ENCODE data around the gene MVB12B.

MVB12B gene

DNA sequence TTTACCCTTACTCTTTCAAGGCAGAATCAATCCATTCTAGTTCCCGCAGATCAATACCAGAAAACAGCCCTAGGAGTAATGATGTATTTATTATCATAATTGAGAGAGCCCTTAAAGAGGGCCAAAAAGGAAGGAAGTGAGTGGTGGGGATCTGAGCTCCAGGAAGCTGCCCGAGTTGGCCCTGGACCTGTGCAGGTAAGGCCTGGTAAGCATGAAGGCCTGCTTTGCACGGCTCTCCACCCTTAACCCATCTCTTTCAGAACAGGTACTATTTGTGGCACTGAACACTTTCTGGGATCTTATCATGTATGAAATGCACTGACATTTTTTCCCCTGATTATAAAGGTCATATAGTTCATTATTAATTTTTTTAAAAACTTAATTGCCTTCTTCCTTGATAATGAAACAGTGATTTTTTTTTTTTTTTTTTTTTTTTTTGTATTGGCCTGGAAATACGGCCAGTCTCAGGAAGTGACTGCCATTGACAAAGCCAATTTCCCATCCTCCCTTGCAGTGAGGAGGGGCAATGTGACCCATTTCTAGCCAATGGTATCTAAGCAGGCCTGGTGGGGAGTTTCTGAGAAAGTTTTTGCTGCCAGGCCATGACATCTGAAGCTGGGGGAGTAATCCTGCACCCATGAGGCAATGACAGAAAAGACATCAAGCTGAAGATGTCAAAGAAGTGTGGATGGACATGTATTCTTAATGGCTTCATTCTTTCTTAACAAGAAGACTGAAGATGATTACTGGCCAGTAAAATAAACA, 6.3 kb upstream of the MVB12B start:
- TF ChIP-seq, protein P1, sequence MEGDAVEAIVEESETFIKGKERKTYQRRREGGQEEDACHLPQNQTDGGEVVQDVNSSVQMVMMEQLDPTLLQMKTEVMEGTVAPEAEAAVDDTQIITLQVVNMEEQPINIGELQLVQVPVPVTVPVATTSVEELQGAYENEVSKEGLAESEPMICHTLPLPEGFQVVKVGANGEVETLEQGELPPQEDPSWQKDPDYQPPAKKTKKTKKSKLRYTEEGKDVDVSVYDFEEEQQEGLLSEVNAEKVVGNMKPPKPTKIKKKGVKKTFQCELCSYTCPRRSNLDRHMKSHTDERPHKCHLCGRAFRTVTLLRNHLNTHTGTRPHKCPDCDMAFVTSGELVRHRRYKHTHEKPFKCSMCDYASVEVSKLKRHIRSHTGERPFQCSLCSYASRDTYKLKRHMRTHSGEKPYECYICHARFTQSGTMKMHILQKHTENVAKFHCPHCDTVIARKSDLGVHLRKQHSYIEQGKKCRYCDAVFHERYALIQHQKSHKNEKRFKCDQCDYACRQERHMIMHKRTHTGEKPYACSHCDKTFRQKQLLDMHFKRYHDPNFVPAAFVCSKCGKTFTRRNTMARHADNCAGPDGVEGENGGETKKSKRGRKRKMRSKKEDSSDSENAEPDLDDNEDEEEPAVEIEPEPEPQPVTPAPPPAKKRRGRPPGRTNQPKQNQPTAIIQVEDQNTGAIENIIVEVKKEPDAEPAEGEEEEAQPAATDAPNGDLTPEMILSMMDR (IDR thresholded peaks at IDR 0.05): no peak
- no peak for DNase-seq (ENCODE audit: low spot score)
- Histone ChIP-seq H3K4me3 (no peak overlapping the region), H3K27ac (no peak overlapping the region)

DNA sequence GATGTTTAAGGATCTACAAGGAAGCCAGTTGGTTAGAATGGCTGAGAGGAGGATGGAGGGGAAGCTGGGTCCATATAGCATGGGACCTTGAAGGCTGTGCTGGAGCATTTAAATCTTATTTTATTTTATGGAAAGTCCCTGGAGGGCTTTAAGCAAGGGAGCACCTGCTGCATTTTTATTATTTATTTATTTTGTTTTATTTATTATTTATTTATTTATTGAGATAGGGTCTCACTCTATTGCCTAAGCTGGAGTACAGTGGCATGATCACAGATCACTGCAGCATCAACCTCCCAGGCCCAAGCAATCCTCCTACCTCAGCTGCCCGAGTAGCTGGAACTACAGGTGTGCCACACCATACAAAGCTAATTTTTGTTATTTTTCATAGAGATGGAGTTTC, 4.9 kb upstream of the MVB12B start:
- TF ChIP-seq, protein P1 (IDR thresholded peaks at IDR 0.05): no peak
- Histone ChIP-seq H3K4me3 (no peak overlapping the region), H3K27ac (no peak overlapping the region)
- DNase-seq (ENCODE audit: low spot score): no peak

DNA sequence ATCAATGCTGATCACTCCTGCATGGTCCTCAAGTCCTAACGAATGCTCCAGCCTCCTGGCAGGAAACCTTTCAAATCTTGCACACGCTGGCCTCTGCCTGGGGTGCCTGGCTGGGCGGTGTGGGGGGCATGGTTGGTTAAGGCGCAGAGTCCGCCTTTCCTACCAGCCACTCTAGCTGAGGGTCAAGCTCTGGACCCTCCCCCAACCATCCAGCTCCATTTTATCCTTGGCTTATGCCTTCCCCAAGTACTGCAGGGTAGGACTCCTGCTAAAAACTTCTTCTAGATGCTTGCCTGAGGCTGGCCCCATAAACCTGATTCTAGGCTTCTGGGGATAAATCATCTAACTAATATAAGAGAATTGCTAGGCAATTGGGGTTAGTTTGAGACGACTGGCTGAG, 808 bp upstream of the MVB12B start:
- Histone ChIP-seq H3K27ac (peak overlapping the region; percentile 84 to 90), H3K4me3 (peak overlapping the region; percentile 93)
- DNase-seq (ENCODE audit: low spot score): peak; percentile 64
- TF ChIP-seq, protein P1 (IDR thresholded peaks at IDR 0.05): no peak

DNA sequence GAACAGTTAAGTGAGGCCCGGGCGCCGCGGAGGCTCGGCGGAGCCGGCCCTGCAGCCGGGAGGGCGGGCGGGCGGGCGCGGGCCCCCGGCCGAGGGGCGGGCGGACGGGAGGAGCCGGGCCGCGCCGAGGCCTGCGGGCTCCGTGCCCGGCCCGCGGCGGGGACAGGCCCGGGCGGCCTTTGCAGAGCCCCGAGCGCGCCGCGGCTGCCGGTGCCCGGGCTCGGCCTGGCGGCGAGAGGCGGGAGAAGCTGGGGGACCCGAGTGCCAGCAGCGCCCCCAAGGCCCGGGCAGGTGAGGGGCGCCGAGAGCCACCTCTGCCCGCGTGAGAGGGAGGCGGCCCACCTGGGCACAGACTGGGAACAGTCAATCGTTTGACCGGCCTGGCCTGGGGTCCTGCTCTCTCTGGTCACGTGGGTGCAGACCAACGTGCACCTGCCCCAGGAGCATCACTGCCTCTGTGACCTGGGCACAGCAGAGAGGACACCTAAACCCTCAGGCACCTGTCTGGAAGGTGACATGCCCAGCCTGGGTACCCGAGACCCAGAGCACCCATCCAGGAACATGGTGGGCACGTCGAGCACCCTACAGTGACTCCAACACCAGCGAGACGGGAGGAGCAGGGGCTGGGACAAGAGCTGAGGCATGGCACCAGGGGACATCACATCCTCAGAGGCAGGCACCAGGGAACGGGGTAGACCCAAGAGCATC, 531 bp downstream of the MVB12B start:
- TF ChIP-seq, protein P1 (IDR thresholded peaks at IDR 0.05): no peak
- Histone ChIP-seq H3K4me3 (peak overlapping the region; percentile 93), H3K27ac (peak overlapping the region; percentile 25 to 90)
- peak; percentile 75 for DNase-seq (ENCODE audit: low spot score)

DNA sequence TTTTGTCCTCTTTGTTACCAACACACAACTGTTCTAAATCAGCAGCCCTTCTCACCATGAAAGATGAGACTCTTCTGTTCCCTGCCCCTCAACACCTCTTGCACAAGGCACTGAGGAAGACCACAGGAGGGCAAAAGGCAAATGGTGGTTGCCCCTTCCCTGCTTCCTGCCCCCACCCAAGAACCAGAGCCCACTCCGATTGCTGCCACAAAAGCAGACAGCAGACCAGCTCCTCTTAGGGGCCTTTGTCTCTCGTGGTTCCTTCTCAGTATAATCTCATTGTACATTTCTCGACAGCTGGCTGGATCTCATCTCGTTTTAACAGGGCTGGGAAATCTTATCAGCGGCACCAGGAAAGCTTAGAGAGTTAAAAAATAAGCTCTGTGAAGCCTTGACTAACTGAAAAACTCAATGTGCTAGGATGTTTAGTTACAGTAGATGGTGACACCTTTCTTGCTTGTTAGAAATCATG, 1.1 kb downstream of the MVB12B start:
- no peak for DNase-seq (ENCODE audit: low spot score)
- TF ChIP-seq, protein P1 (IDR thresholded peaks at IDR 0.05): no peak
- Histone ChIP-seq H3K4me3 (peak overlapping the region; percentile 93), H3K27ac (peak overlapping the region; percentile 25 to 90)

DNA sequence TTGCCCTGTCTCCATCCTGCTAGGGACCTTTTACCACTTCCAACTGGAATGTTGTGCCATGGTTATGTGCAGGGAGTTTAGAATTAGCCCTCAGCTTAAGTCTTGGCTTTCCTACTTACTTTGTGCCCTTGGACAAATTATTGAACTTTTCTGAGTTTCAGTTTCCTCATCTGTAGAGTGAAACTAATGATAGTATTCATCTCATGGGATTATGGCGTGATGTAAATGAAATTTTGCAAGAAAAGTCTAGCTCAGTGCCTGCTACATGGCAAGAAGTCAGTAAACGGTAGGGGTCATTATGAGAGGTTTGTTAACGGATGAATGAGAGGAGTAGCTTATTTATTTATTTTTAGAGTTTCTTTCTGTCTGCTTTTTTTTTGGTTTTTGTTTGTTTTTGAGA, 1.8 kb downstream of the MVB12B start:
- TF ChIP-seq, protein P1 (IDR thresholded peaks at IDR 0.05): no peak
- peak overlapping the region in 1 of 2 donors; percentile 90 for H3K27ac ChIP-seq
- peak overlapping the region; percentile 93 for H3K4me3 ChIP-seq
- no peak for DNase-seq (ENCODE audit: low spot score)

Data from coronary artery (tissue), 2 donors.